Epithelial cell of esophagus (primary cell): ENCODE results near the gene TBC1D3B.

ENCODE experiments used
- DNase-seq: peaks from one replicate; pipeline ENCODE4 v3.0.0; 2010; ENCODE audit warnings: low read depth
- H3K4me3 ChIP-seq: 2 replicates; pipeline ENCODE4 v1.5.1; 2011; ENCODE audit warnings: mild to moderate bottlenecking, low read length, control low read depth
- TF ChIP-seq, protein P1 (sequence below): IDR thresholded peaks from 2 replicates; pipeline ENCODE4 v1.5.1; 2011; ENCODE audit warnings: low read depth, mild to moderate bottlenecking, low read length, control low read depth, inconsistent platforms; ENCODE audit not compliant: insufficient read depth; ENCODE audit errors: missing control alignments

The TBC1D3B gene

DNA sequence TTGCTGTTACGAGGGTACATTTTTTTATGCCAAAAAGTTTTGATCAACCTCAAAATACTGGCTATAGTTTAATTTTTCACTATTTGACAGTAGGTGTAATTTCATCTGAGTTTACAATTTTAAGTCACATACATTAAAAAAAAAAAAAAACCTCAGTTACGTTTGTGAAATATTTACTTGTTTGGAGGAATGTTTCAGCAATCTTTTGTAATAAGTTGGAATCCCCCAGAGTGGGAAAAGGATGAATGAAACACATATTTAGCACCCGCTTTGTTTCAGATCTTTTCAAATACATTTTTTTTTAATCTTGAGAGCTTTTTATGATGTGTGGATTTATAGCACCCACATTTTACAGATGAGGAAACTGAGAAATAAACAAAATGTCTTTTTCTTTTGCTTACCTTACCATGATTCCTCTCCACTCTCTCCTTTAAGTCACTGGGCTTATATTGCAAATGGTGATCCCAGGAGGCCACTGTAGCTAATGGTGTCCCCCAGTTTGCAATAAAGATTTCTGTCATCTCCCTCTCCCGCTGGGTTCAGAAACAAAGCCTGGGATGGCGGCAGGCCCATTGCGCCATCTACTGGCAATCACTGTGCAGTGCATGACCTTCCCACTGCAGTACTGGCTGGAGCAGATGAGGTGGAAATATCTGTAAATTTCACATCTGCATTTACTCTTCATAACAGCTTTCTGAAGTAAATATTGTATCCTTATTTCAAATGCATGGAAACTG is 27.7 kb downstream of the TBC1D3B start:
- no peak overlapping the region for H3K4me3 ChIP-seq
- peak; percentile 80 for DNase-seq
- TF ChIP-seq, protein P1, sequence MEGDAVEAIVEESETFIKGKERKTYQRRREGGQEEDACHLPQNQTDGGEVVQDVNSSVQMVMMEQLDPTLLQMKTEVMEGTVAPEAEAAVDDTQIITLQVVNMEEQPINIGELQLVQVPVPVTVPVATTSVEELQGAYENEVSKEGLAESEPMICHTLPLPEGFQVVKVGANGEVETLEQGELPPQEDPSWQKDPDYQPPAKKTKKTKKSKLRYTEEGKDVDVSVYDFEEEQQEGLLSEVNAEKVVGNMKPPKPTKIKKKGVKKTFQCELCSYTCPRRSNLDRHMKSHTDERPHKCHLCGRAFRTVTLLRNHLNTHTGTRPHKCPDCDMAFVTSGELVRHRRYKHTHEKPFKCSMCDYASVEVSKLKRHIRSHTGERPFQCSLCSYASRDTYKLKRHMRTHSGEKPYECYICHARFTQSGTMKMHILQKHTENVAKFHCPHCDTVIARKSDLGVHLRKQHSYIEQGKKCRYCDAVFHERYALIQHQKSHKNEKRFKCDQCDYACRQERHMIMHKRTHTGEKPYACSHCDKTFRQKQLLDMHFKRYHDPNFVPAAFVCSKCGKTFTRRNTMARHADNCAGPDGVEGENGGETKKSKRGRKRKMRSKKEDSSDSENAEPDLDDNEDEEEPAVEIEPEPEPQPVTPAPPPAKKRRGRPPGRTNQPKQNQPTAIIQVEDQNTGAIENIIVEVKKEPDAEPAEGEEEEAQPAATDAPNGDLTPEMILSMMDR = peak; percentile 100

- H3K4me3 ChIP-seq = no peak overlapping the region
- no peak for DNase-seq
- TF ChIP-seq, protein P1 = no peak
Observed at GRCh38 chr17:36147601-36148000, 28.8 kb downstream of the TBC1D3B start.

DNA sequence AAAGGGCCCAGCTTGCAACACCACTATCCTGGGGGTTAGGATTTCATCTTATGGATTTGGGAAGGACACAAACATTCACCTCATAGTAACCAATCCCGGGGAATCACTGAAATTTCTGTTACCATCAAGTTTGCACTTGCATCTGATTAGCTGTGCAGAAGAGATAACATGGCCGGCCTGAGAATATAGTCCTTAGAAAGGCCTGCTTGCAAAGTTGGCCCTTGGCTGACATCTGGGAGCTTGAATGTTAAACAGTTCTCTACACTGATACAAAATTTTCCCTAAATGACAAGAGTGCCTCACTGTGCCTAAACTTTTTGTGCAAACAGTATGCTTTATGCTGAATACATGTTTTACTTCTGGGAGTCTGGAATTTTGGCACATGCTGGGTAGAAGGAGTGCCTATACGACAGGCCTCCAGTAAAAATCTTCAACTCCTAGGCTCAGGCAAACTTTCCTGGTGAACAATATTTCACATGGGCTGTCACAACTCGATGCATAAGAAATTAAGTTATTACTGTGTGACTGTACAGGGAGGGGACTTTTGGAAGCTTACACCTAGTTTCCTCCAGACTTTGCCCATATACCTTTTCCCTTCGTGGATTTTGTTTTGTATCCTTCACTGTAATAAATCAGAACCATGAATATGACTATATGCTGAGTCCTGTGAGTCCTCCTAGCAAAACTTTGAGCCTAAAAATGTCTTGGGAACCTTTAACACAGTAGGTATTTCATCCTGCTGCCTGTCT is 31.3 kb downstream of the TBC1D3B start:
- H3K4me3 ChIP-seq = no peak overlapping the region
- TF ChIP-seq, protein P1 = no peak
- DNase-seq = no peak

- DNase-seq = no peak
- no peak overlapping the region for H3K4me3 ChIP-seq
- TF ChIP-seq, protein P1 = no peak
Observed at GRCh38 chr17:36144014-36144413, 32.4 kb downstream of the TBC1D3B start.

DNA sequence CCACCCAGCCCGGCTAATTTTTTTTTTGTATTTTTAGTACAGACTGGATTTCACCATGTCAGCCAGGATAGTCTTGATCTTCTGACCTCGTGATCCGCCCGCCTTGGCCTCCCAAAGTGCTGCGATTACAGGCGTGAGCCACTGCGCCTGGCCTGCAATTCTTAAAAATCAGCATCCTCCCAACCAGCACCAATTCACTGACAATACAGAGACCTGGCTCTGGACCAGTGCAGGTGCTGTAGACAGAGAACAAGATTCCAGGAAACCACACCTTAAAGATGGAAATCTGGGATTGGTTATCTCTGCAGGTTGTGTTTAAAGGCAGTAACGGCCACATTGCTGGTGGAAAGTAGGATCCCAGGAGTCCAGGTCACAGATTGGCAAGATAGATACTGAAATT is 33.6 kb downstream of the TBC1D3B start:
- TF ChIP-seq, protein P1 = no peak
- no peak overlapping the region for H3K4me3 ChIP-seq
- DNase-seq = no peak

DNA sequence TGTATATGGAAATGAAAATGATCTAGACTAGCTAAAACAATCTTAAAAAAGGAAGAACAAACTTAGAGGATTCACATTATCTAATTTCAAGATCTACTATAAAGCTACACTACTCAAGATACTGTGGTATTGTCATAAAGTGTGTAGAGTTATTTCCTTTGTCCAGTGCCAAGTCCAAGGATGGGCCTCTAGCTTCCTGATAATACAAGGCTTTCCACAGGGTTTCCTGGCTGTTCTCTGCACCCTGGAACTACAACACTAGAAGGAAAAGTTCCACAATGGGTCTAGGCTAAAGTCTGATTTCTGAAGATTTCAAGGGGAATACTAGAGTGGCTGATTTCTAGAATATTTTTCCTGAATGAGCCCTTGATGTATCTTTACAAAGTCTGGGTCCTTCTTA is 34.2 kb downstream of the TBC1D3B start:
- TF ChIP-seq, protein P1 = no peak
- no peak for DNase-seq
- no peak overlapping the region for H3K4me3 ChIP-seq
